H1 (cell line): Measurements from ENCODE around the gene CHN2. TPM values are rescaled to one million over a fixed set of nuclear protein-coding genes. Genes with fewer than 3 reads are reported as not detected.

Experiments
- CTCF ChIA-PET: fragments of 300-600 bp; sonication (Branson Sonifier 250); formaldehyde crosslinking; loops from one replicate; lab custom pipeline; 2021; ENCODE audit not compliant: partially characterized antibody; lab: Charles Lee
- POLR2A ChIA-PET: fragments of 300-600 bp; sonication (Branson Sonifier 250); formaldehyde crosslinking; loops from one replicate; lab custom pipeline; 2021; ENCODE audit warnings: inconsistent platforms; ENCODE audit not compliant: partially characterized antibody; lab: Charles Lee
- DNase-seq, 2 experiments: peaks; one replicate each; pipeline versions ENCODE4 v3.0.0 to v3.0.0-alpha.2; 2010 to 2022; ENCODE audit warnings: low spot score in 2 of 2, low read depth in 1 of 2, mixed read lengths in 1 of 2
- FAIRE-seq: peaks from 2 replicates; lab custom pipeline; 2011; peaks lifted over from hg19 to GRCh38; lab: Jason Lieb, UNC
- H2AFZ ChIP-seq: 2 replicates; pipeline ENCODE4 v1.8.1; 2012; ENCODE audit warnings: low read length, inconsistent platforms
- H2AK5ac ChIP-seq: 2 replicates; pipeline ENCODE4 v1.6.1; 2013; ENCODE audit warnings: low read depth, low read length
- H2BK120ac ChIP-seq: replicated peaks from 2 replicates; pipeline ENCODE3; 2013; ENCODE audit warnings: low read depth, low read length, inconsistent platforms
- H2BK12ac ChIP-seq: 2 replicates; pipeline ENCODE4 v1.6.1; 2013; ENCODE audit warnings: low read depth, low read length
- H2BK15ac ChIP-seq: 2 replicates; pipeline ENCODE4 v1.6.1; 2013; ENCODE audit warnings: low read length
- H2BK20ac ChIP-seq: 2 replicates; pipeline ENCODE4 v1.6.1; 2013; ENCODE audit warnings: low read length
- H2BK5ac ChIP-seq: 2 replicates; pipeline ENCODE4 v1.6.1; 2013; ENCODE audit warnings: low read depth, low read length
- H3K14ac ChIP-seq: 2 replicates; pipeline ENCODE4 v1.6.1; 2013; ENCODE audit warnings: inconsistent platforms; ENCODE audit not compliant: insufficient read length
- H3K18ac ChIP-seq: 2 replicates; pipeline ENCODE4 v1.6.1; 2013; ENCODE audit warnings: low read length; ENCODE audit errors: extremely low read depth
- H3K23ac ChIP-seq: 2 replicates; pipeline ENCODE4 v1.6.1; 2013; ENCODE audit warnings: inconsistent platforms; ENCODE audit not compliant: insufficient read length
- H3K23me2 ChIP-seq: 2 replicates; pipeline ENCODE4 v1.6.1; 2013; ENCODE audit warnings: low read depth, low read length
- H3K27ac ChIP-seq: 2 replicates; pipeline ENCODE4 v1.6.1; 2011; ENCODE audit warnings: low read depth, low read length, inconsistent platforms
- H3K27me3 ChIP-seq, 4 experiments: replicated peaks in 1 of 4; 1 replicate in 1 of 4; 2 replicates in 3 of 4; pipeline versions ENCODE4 v1.6.1 to v1.8.1; 2011 to 2013; ENCODE audit warnings: low read length in 3 of 4, mild to moderate bottlenecking in 3 of 4, inconsistent platforms in 2 of 4, mixed read lengths in 2 of 4, moderate library complexity in 1 of 4; ENCODE audit not compliant: control insufficient read depth in 3 of 4, insufficient read depth in 3 of 4; ENCODE audit errors: extremely low read depth in 1 of 4
- H3K36me3 ChIP-seq, 4 experiments: 2 replicates each; pipeline versions ENCODE4 v1.6.1 to v1.8.1; 2011 to 2013; ENCODE audit warnings: mild to moderate bottlenecking in 4 of 4, low read length in 3 of 4, moderate library complexity in 2 of 4, control low read depth in 1 of 4, inconsistent platforms in 1 of 4; ENCODE audit not compliant: insufficient read depth in 4 of 4, control insufficient read depth in 2 of 4
- H3K4ac ChIP-seq: replicated peaks from 2 replicates; pipeline ENCODE3; 2013; ENCODE audit warnings: low read length, low read depth, mixed read lengths, inconsistent platforms; ENCODE audit not compliant: insufficient read length
- H3K4me1 ChIP-seq, 4 experiments: replicated peaks in 1 of 4; 1 replicate in 1 of 4; 2 replicates in 3 of 4; pipeline versions ENCODE4 v1.6.1 to v1.8.1; 2011 to 2013; ENCODE audit warnings: low read length in 3 of 4, inconsistent platforms in 2 of 4, mixed read lengths in 1 of 4; ENCODE audit not compliant: insufficient read depth in 4 of 4, control insufficient read depth in 3 of 4
- H3K4me2 ChIP-seq, 2 experiments: 2 replicates each; pipeline versions ENCODE4 v1.6.1 to v1.8.1; 2011 to 2013; ENCODE audit warnings: low read depth in 2 of 2, low read length in 2 of 2, control low read depth in 1 of 2, inconsistent platforms in 1 of 2, mild to moderate bottlenecking in 1 of 2; ENCODE audit not compliant: insufficient read depth in 1 of 2
- H3K4me3 ChIP-seq, 4 experiments: fragments of 200-600, 300-600 bp in 1 of 4; sonication (generic), shearing (Covaris generic), sonication (Bioruptor Twin) in 1 of 4; 2 replicates each; pipeline versions ENCODE4 v1.5.1 to v1.8.1; 2011 to 2016; ENCODE audit warnings: low read length in 4 of 4, low read depth in 3 of 4, control low read depth in 2 of 4, inconsistent platforms in 2 of 4, mild to moderate bottlenecking in 2 of 4, mixed read lengths in 1 of 4, moderate library complexity in 1 of 4; ENCODE audit not compliant: insufficient read depth in 2 of 4; ENCODE audit errors: extremely low read depth in 1 of 4
- H3K56ac ChIP-seq: replicated peaks from 2 replicates; pipeline ENCODE3; 2013; ENCODE audit warnings: low read depth, mild to moderate bottlenecking, mixed read lengths, low read length, inconsistent platforms; ENCODE audit not compliant: insufficient read length
- H3K79me1 ChIP-seq: 2 replicates; pipeline ENCODE4 v1.6.1; 2013; ENCODE audit warnings: low read depth, low read length, control low read depth
- H3K79me2 ChIP-seq, 2 experiments: 2 replicates each; pipeline versions ENCODE4 v1.6.1 to v1.8.1; 2012 to 2013; ENCODE audit warnings: low read length in 2 of 2, mild to moderate bottlenecking in 2 of 2, inconsistent platforms in 1 of 2; ENCODE audit not compliant: insufficient read depth in 2 of 2, control insufficient read depth in 1 of 2
- H3K9ac ChIP-seq, 4 experiments: replicated peaks in 1 of 4; 1 replicate in 1 of 4; 2 replicates in 3 of 4; pipeline versions ENCODE4 v1.6.1 to v1.8.1; 2011 to 2013; ENCODE audit warnings: low read depth in 3 of 4, low read length in 3 of 4, control low read depth in 2 of 4, mild to moderate bottlenecking in 2 of 4, moderate library complexity in 2 of 4, inconsistent platforms in 1 of 4; ENCODE audit errors: extremely low read depth in 1 of 4
- H3K9me3 ChIP-seq, 2 experiments: 2 replicates each; pipeline versions ENCODE4 v1.6.1 to v1.8.1; 2012 to 2013; ENCODE audit warnings: mild to moderate bottlenecking in 2 of 2, moderate library complexity in 2 of 2, control low read depth in 1 of 2, inconsistent platforms in 1 of 2, low read depth in 1 of 2, low read length in 1 of 2, mixed read lengths in 1 of 2; ENCODE audit not compliant: insufficient read depth in 2 of 2
- H4K20me1 ChIP-seq, 2 experiments: replicated peaks in 1 of 2; 2 replicates each; pipeline versions ENCODE3 to v1.8.1; 2011 to 2013; ENCODE audit warnings: inconsistent platforms in 2 of 2, low read length in 2 of 2, mild to moderate bottlenecking in 1 of 2; ENCODE audit not compliant: insufficient read depth in 2 of 2, control insufficient read depth in 1 of 2
- H4K5ac ChIP-seq: 2 replicates; pipeline ENCODE4 v1.6.1; 2013; ENCODE audit warnings: low read length, low read depth, mixed read lengths, inconsistent platforms; ENCODE audit not compliant: insufficient read length
- H4K8ac ChIP-seq: 2 replicates; pipeline ENCODE4 v1.8.0; 2013; ENCODE audit warnings: mild to moderate bottlenecking, moderate library complexity, low read length, inconsistent platforms; ENCODE audit not compliant: insufficient read depth; ENCODE audit errors: extremely low read depth
- H4K91ac ChIP-seq: replicated peaks from 2 replicates; pipeline ENCODE3; 2013; ENCODE audit warnings: low read length, mixed read lengths, inconsistent platforms; ENCODE audit not compliant: insufficient read length
- CREB1 ChIP-seq: IDR thresholded peaks from 2 replicates; pipeline ENCODE4 v1.6.1; 2012; ENCODE audit warnings: inconsistent platforms
- EGR1 ChIP-seq: IDR thresholded peaks from 2 replicates; pipeline ENCODE4 v1.6.1; 2011; ENCODE audit warnings: low read depth, low read length, borderline replicate concordance
- GTF2F1 ChIP-seq: IDR thresholded peaks from 2 replicates; pipeline ENCODE4 v1.6.1; 2012; ENCODE audit warnings: low read depth, low read length, improper control_type of control experiment, borderline replicate concordance
- JUND ChIP-seq: IDR thresholded peaks from 2 replicates; pipeline ENCODE4 v1.6.1; 2011; ENCODE audit warnings: mild to moderate bottlenecking, improper control_type of control experiment, low read length
- KDM1A ChIP-seq: fragments of 200-600, 300-600 bp; sonication (generic); IDR thresholded peaks from 2 replicates; pipeline ENCODE4 v1.7.1; 2016; ENCODE audit warnings: mild to moderate bottlenecking, low read length, borderline replicate concordance
- RBBP5 ChIP-seq: IDR thresholded peaks from 2 replicates; pipeline ENCODE4 v1.7.1; 2012; ENCODE audit warnings: low read depth, mild to moderate bottlenecking, inconsistent platforms, low read length, moderate library complexity, borderline replicate concordance
- RXRA ChIP-seq: IDR thresholded peaks from 2 replicates; pipeline ENCODE4 v1.6.1; 2011; ENCODE audit warnings: low read depth, mild to moderate bottlenecking, low read length, moderate library complexity; ENCODE audit not compliant: insufficient read depth
- SIN3A ChIP-seq, 2 experiments: IDR thresholded peaks in 1 of 2; conservative IDR thresholded peaks in 1 of 2; 2 replicates each; pipeline ENCODE4 v1.6.1; 2011 to 2012; ENCODE audit warnings: low read length in 2 of 2, improper control_type of control experiment in 1 of 2, low read depth in 1 of 2, mild to moderate bottlenecking in 1 of 2
- SRF ChIP-seq: IDR thresholded peaks from 2 replicates; pipeline ENCODE4 v1.6.1; 2011; ENCODE audit warnings: mild to moderate bottlenecking, low read depth, low read length, moderate library complexity
- TCF12 ChIP-seq: IDR thresholded peaks from 2 replicates; pipeline ENCODE4 v1.6.1; 2011; ENCODE audit warnings: low read depth, mild to moderate bottlenecking, low read length
- YY1 ChIP-seq: IDR thresholded peaks from 2 replicates; pipeline ENCODE4 v1.6.1; 2011; ENCODE audit warnings: low read depth, mild to moderate bottlenecking, low read length
- ZNF274 ChIP-seq: IDR thresholded peaks from 2 replicates; pipeline ENCODE4 v1.7.0; 2012; ENCODE audit warnings: low read length, borderline replicate concordance; ENCODE audit errors: extremely low read depth
- WGBS, 2 experiments: shearing (Covaris generic) in 1 of 2; methylation state at CpG; one replicate each; pipeline versions ENCODE4 v1.1.6 to v1.1.7; 2013 to 2015; ENCODE audit warnings: low lambda C conversion rate in 2 of 2, mixed read lengths in 2 of 2, inconsistent platforms in 1 of 2, low coverage in 1 of 2, missing lambda C conversion rate in 1 of 2; ENCODE audit not compliant: insufficient replicate concordance in 2 of 2, insufficient coverage in 1 of 2, insufficient read length in 1 of 2; ENCODE audit errors: extremely low coverage in 1 of 2, missing lambda C conversion rate in 1 of 2; 5-methylcytosine and 5-hydroxymethylcytosine counted together
- polyA plus RNA-seq, 7 experiments: library from polyadenylated mRNA; depleted of rRNA in 3 of 7; stranded (reverse) in 5 of 7; unstranded in 2 of 7; fragments of >200 nt in 5 of 7; fragments of 200-250 nt in 2 of 7; gene quantifications; 1 replicate in 5 of 7; 2 replicates in 1 of 7; 4 replicates in 1 of 7; pipeline versions ENCODE4 v1.2.1 to v1.2.3, GENCODE V29; 2011 to 2013; ENCODE audit warnings: missing spikeins in 2 of 7, mixed read lengths in 2 of 7
- total RNA-seq: library from RNA; stranded (reverse); fragmentation: NEBNext Ultra II Directional; extraction: Animal tissue kit (Norgen Biotek cat#: 25700); gene quantifications from 2 replicates; pipeline ENCODE4 v1.2.1, GENCODE V29; 2021

The CHN2 gene
- total and polyA plus RNA-seq, 2 of the 8 experiments (the other 6 are each of a cell fraction or from before 2014, with no cell fraction given): 2.9 to 4.8 TPM

DNA sequence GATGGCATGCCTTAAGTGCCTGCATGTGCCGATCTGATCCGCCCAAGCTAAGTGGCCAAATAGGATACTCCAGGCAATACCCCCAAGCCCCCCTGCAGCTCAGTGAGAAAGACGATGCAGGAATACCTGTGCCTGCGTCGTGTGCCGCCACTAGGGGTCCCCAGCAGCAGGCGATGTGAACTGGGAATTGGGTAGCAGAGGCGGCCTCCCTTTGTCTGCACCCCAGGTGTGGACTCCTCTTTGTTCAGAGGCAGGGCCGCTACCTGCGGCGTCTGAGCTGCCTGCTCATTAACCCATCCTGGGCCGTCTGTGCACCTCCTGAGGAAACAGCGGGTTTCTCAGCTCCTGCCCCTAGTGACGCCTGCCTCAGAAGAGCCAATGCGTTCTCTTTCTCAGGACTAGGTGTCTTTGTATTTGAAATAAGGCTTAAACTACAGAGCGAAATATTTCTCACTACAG, 4.8 kb upstream of the CHN2 start:
- Histone ChIP-seq H3K4me3 (peak overlapping the region in 1 of 4 experiments; percentile 31; a peak in 2 of 8 replicates), H2AFZ (no peak overlapping the region), H4K91ac (no peak overlapping the region), H2AK5ac (no peak overlapping the region), H3K79me2 (no peaks in the 10 kb centered on the region), H4K8ac (no peak overlapping the region), H3K4ac (no peak overlapping the region), H3K18ac (no peak overlapping the region), H3K27ac (no peak overlapping the region), H3K56ac (no peak overlapping the region), H2BK12ac (no peak overlapping the region), H3K36me3 (no peaks in the 10 kb centered on the region), H3K79me1 (no peaks in the 10 kb centered on the region), H2BK5ac (no peak overlapping the region), H3K14ac (no peak overlapping the region), H2BK15ac (no peak overlapping the region), H3K9me3 (no peaks in the 10 kb centered on the region), H3K4me1 (peaks cover 0 to 11% (median 7%) of the 10 kb centered on the region in 4 experiments; a peak in 4 of 7 replicates), H2BK120ac (no peak overlapping the region), H3K23me2 (peaks cover 8% of the 10 kb centered on the region; the same call in 1 of the 2 replicates), H3K4me2 (peak overlapping the region; percentile 11 to 49; a peak in 3 of 4 replicates), H2BK20ac (no peak overlapping the region), H3K9ac (no peak overlapping the region), H3K23ac (no peak overlapping the region), H4K20me1 (no peaks in the 10 kb centered on the region), H3K27me3 (peaks cover 14 to 36% (median 30%) of the 10 kb centered on the region in 4 experiments), H4K5ac (no peak overlapping the region)
- ChIA-PET POLR2A (interaction anchor here (1.1 kb wide), 1 partner anchor 32 kb away, joined by 3 read pairs; no protein-coding TSS in a partner anchor), CTCF (interaction anchor here (0.5 to 3.7 kb wide), 60 partner anchors 8 to 1233 kb away, joined by 3 to 36 read pairs (median 4); partner anchors contain the start of gene CPVL)
- 2% methylated on average over 16 of the region's 16 CpGs; no CpG with 5 or more reads in 1 of the 2 experiments for WGBS, 2 experiments
- DNase-seq (peak; percentile 93 to 94), FAIRE-seq (peak; percentile 55)
- TF ChIP-seq RXRA (peak; percentile 80; the same call in 1 of the 2 replicates), RBBP5 (no peak), SIN3A (conservative IDR thresholded peaks at IDR 0.05 in 1 of 2, IDR thresholded peaks at IDR 0.05 in 1 of 2; ENCODE audit: low read depth in 1 of 2, low read length in 2 of 2) (peak in 1 of 2 experiments; percentile 52; a peak in 1 of 4 replicates), KDM1A (peak; percentile 67; the same call in 1 of the 2 replicates), YY1 (peak; percentile 78), GTF2F1 (no peak), EGR1 (0 out of 2 replicates have a peak, but pooled peaks have one; percentile 10), CREB1 (peak; percentile 89), JUND (peak; percentile 45; the same call in 1 of the 2 replicates), SRF (0 out of 2 replicates have a peak, but pooled peaks have one; percentile 11), TCF12 (peak; percentile 94; the same call in 1 of the 2 replicates), ZNF274 (no peak)
